Left cardiac atrium (tissue), 4 donors: ENCODE results near the gene POPDC2. TPM values are rescaled to one million over a fixed set of nuclear protein-coding genes. Genes with fewer than 3 reads are reported as not detected.
A peak's percentile ranks its signal among the peaks of the same experiment; 100 is the strongest.
"Not testable (repeated sequence)": the region's sequence is repeated elsewhere in the genome, so short reads cannot be mapped to it uniquely, and the experiment has no call there.

Experiments used
- ATAC-seq, 2 donors: fragments of 200-7000 bp; cut with Tn5 transposase; one replicate each; pipeline ENCODE4 v1.9.1; 2020; ENCODE audit warnings: mild to moderate bottlenecking in 2 of 2, moderate library complexity in 2 of 2
- DNase-seq: peaks from one replicate; pipeline ENCODE4 v3.0.0-alpha.2; 2020
- intact Hi-C, 2 donors: fragments of 100-400 bp; cut with DNase I; formaldehyde crosslinking; loops; one replicate each; pipeline versions ENCODE4 v1.14.1 to v1.15.1; 2022 to 2023
- total RNA-seq, 2 donors: library from RNA; stranded (reverse); fragmentation: NEBNext Ultra II Directional; extraction: Animal tissue kit (Norgen Biotek cat#: 25700); gene quantifications; one replicate each; pipeline ENCODE4 v1.2.1, GENCODE V29; 2021
- donor health status: DM: no; HTN: yes; CAD: no.
- donor health status: DM: no; HTN: yes; CAD: no; lungs with severe emphysema.
- donor health status: DM: yes; HTN: yes; CAD: no.
- donor health status: Dilated cardiomyopathy.

The POPDC2 gene
- total RNA-seq, 2 donors from 2014 or later, result 383 to 677 TPM

DNA sequence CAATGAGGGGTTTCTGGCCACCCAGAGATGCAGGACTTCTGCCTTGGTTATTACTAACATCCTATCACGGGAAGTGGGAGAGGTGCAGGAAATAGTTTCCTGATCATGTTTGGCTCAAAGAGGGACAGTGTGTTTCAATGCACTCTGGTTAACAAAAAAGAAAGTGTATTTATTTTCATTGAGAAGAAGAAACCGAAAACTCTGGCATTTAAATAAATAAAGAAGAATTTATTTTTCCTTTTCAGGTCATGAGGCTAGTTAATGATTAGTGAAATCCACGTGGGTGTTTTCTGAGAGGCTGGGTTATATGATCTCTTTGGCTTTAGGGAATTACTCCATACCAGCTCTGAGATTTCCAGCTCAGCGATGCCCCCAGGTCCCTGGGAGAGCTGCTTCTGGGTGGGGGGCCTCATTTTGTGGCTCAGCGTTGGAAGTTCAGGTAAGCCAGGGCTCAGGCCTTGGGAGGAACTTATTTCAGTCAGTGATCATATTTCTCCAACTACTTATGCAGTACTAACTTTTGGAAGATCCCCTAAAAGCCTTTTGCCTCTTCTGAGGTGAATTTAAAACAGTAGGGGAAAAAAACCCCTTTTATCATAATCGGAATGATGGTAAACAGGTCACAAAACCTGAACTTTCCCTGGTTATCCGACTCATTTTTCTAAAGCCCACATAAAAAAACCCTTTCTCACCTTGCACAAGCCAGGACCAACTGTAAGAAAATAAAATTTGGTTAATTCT is 62.7 kb downstream of the POPDC2 start, which contains the start of gene PLA1A:
TSS of gene PLA1A (plus strand) at position 338 of the 741 bp plus-strand sequence. CDS start at position 367, 29 bp downstream.
- intact Hi-C loops, result no loop called here
- ATAC-seq, result peak in 1 of 2 donors; percentile 13

GRCh38 chr3:119596398-119596797 is 64.0 kb downstream of the POPDC2 start:
- DNase-seq (no peak), ATAC-seq (no peak)
- intact Hi-C loops, result no loop called here

More for the DNA sequence above, 62.7 kb downstream of the POPDC2 start, which contains the start of gene PLA1A:
- DNase-seq, result no peak

DNA sequence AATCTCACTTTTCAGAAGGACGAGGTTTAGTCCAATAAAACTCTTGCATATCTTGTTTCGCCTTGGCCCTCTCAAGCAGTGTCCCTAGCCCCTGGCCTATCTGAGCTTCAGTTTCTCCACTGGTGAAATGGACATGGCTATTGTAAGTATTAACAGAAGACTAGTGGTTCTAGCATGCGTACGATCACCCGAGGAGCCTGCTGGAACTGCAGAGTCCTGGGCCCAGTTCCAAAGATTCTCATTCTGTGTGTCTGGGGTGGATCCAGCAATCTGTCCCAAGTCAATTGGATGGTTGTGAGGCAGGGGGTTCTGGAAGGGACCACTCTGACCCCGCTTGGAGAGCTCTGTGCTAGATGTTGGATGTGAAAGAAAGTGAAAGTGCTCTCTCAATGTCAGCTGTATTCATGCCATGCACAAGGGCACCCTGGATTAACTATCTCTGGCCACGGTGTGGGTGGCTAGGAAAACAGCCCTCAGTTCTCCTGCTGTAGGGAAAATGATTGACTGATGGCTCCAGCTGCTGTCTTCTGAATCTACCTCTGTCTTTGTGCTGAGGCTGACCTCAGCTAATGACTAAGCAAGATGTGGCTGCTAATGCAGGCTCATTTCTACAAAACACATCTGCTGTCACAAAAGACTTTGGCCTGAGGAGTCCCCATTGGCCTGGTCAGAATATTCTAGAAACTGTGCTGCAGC is 64.6 kb downstream of the POPDC2 start:
- no peak for DNase-seq
- ATAC-seq, result peak; percentile 22 to 38
- intact Hi-C loops, result no loop called here

DNA sequence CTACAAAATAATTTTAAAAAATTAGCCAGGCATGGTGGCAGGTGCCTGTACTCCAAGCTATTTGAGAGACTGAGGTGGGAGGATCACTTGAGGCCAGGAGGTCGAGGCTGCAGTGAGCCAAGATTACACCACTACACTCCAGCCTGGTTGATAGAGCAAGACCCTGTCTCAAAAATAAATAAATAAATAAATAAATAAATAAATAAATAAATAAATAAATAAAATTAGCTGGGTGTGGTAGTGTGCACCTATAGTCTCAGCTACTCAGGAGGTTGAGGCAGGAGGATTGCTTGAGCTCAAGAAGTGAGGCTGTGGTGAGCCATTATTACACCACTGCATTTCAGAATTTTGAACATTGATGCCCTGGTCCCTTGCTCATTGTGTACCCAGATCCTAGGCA is 65.5 kb downstream of the POPDC2 start:
- intact Hi-C loops, DNase-seq, ATAC-seq: not testable (repeated sequence)

DNA sequence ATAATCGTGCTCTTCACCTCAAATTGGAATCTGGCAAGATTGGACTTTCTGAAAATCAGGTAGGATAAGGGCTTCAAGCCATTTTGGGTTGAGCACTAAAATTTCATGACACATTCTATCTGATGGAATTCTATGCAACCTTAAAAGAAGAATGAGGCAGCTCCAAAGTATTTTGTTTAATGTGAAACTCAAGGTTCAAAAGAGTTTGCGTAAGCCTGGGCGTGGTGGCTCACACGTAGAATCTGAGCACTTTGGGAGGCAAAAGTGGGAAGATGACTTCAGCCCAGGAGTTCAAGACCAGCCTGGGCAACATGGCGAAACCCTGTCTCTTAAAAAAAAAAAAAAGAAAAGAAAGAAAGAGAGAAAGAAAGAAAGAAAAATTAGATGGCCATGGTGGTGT is 66.3 kb downstream of the POPDC2 start:
- ATAC-seq, result no peak
- intact Hi-C loops, result no loop called here
- no peak for DNase-seq

DNA sequence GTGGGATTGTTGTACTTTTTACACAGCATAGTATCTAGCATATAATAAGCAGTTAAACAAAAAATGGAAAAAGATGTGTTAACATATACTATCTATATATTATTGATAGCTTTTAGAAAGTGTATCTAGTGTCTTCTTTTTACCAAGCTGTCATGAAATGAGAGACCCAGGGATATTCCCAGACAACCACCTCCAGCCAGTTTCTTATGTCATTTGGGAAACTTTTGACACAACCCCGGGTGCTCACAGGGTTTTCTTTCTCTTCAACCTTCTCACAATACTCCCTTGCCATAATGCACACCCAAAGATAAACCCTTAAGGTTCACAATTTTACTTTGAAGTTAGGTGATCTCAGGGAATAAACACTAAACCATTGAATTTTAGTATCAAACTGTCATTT is 67.5 kb downstream of the POPDC2 start:
- DNase-seq (no peak), ATAC-seq (no peak)
- intact Hi-C loops, result no loop called here

Other genes starting within 250 kb of the POPDC2 start
- gene TMEM39A, start 197.0 kb downstream of the POPDC2 start, total RNA-seq, result 10 to 100 TPM; 27.0 to 40.5 TPM
- gene POGLUT1, start 191.6 kb downstream of the POPDC2 start, total RNA-seq, result 10 to 100 TPM in 1 of 2 donors, 1 to 10 TPM in 1; 6.7 to 15.6 TPM
- 100 to 1,000 TPM; 190 to 200 TPM for gene TIMMDC1, start 162.0 kb downstream of the POPDC2 start, total RNA-seq
- gene CD80, start 101.0 kb downstream of the POPDC2 start, total RNA-seq, result under 1 TPM; 0.10 to 0.21 TPM
- gene ADPRH, start 81.1 kb downstream of the POPDC2 start, total RNA-seq, result 10 to 100 TPM in 1 of 2 donors, 1 to 10 TPM in 1; 9.4 to 10.8 TPM
- 1 to 10 TPM; 1.5 to 8.7 TPM for gene PLA1A, start 62.7 kb downstream of the POPDC2 start, total RNA-seq
- gene COX17, start 16.8 kb upstream of the POPDC2 start, total RNA-seq, result 100 to 1,000 TPM; 101 to 120 TPM
- under 1 TPM; 0.58 to 0.91 TPM for gene CFAP91, start 42.4 kb upstream of the POPDC2 start, total RNA-seq
- under 1 TPM in 1 of 2 donors, not detected in 1; 0.09 TPM for gene NR1I2, start 121.5 kb upstream of the POPDC2 start, total RNA-seq